Stromal cell of bone marrow (primary cell): Measurements from ENCODE around the gene TSPYL4.
A peak's percentile ranks its signal among the peaks of the same experiment; 100 is the strongest.

ENCODE experiments used
- DNase-seq: peaks from one replicate; pipeline ENCODE4 v3.0.0-alpha.2; 2012; ENCODE audit warnings: low read depth

Gene TSPYL4

DNA sequence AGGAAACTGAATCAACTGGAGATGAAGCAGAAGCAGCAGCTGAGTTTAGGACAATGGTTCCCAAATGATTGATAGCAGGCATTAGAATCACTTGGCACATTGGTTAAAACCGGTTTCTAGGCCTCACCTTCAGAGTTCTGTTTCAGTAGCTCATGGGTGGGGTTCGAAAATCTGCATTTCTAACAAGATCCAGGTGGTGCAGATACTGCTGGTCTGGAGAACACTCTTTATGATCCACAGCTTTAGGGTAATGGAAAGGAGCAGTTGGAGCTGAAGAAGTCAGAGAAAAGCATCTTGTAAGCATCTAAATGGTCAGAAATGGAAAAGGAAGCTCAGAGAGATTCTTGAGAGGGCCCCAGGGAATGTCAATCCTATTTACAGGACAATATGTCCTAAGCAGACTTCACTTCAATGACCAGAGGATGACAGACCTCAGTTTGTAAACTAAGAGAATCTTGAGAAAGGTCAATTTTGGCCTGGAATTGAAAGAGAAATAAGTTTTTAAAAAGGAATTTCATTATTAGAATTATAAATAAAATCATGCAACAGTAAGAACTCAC lies 17.4 kb upstream of the TSPYL4 start:
- no peak for DNase-seq

- peak; percentile 49 for DNase-seq
Measured at GRCh38 chr6:116268589-116269293, 14.9 kb upstream of the TSPYL4 start.

DNA sequence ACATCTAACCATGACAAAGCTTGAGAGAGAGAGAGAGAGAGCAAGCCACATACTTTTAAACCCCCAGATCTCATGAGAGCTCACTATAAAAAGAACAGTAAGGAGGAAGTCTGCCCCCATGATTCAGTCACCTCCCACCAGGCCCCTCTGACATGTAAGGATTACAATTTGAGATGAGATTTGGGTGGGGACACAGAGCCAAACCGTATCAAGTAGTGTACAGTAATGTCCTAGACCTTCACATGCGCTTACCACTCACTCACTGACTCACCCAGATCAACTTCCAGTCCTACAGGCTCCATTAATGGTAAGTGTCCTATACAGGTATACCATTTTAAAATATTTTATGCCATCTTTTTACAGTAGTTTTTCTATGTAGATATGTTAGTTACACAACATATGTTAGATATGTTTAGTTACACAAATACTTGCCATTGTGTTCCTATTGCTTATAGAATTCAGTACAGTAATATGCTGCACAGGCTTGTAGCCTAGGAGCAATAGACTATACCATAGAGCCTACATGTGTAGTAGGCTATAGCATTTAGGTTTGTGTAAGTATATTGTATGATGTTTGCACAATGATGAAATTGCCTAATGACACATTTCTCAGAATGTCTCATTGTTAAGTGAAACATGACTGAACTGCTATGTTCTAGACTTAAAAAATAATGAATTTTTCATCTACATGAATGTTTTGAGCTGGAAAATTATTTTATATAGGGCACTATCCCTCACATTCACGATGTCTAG lies 14.1 kb upstream of the TSPYL4 start:
- no peak for DNase-seq

GRCh38 chr6:116266803-116267202 lies 12.9 kb upstream of the TSPYL4 start:
- peak; percentile 54 for DNase-seq

GRCh38 chr6:116265041-116265829 lies 11.4 kb upstream of the TSPYL4 start:
- no peak for DNase-seq

DNA sequence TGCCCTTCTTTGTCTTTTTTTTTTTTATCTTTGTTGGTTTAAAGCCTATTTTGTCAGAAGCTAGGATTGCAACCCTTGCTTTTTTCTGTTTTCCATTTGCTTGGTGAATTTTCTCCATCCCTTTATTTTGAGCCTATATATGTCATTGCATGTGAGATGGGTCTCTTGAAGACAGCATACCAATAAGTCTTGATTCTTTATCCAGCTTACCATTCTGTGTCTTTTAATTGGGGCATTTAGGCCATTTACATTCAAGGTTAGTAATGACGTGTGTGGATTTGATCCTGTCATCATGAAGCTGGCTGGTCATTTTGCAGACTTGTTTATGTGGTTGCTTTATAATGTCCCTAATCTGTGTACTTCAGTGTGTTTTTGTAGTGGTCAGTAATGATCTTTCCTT lies 9.5 kb upstream of the TSPYL4 start:
- no peak for DNase-seq

DNA sequence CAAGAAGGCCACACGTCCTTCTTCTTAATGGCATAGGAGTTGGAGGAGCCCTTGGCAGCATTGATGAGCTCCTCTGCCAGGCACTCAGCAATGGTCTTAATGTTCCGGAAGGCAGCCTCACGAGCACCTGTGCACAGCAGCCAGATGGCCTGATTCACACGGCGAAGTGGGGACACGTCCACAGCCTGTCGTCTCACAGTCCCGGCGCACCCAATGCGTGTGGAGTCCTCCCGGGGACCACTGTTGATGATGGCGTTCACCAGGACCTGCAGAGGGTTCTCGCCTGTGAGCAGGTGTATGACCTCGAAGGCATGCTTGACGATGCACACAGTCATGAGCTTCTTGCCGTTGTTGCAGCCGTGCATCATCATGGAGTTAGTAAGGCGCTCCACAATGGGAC lies 4.6 kb upstream of the TSPYL4 start:
- no peak for DNase-seq

DNA sequence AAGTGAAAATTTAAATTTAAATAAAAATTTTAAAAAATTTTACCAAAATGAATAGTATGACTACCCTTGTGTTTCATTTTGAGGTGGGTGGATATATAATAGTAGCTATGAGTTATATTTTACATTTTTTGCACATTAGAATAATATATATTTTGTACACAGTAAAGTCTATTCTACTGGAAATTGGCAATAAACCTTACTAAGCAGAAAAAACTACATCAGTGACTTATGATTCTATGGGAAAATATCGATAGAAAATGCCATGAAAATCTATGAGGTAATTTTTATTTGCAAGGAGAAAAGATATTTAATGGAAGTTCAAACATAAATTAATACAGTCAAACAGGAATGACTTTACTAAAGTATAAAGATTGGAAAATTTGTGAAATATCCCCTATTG lies 2.8 kb upstream of the TSPYL4 start:
- no peak for DNase-seq

GRCh38 chr6:116255246-116255800 lies 1.4 kb upstream of the TSPYL4 start:
- no peak for DNase-seq

- DNase-seq: no peak
Measured at GRCh38 chr6:116254297-116255056, 602 bp upstream of the TSPYL4 start.

- DNase-seq: no peak
Measured at GRCh38 chr6:116253188-116253504, 729 bp downstream of the TSPYL4 start.

DNA sequence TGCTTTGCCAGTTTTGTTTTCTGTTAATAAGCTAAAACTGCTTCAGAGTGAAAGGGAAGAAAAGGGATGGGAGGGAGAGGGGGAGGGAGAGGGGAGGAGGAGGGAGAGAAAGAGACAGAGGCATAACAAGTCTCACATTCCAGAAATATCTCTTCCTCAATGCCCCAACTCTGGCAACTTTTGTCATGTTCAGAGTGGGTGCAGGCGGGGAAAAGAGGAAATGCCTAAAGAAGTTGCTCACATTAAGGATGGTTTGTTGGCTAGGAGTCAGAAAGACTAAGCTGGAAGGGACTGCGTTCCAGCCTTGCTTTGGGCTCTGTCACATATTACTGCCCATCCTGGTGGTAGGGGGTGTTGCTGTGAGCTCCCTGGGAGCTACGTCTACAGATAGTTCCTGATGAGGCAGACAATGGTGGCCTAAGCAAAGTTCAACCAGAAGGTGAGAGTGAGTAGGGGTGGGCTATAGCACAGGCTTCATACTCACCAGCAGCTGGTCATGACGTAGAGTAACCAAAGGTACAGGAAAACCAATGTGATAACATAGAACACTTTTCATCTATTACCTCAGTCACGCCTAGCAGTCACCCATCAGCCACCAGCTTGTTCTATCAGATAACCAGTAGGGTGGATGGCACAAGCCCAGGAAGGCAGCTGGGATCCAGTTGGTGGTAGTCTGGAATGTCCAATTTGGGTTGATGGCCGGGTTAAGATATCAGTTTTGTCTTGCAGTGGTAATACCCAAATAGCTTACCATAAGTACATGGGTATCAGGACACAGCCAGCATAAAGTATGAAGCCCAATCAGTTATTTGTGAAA lies 2.1 kb downstream of the TSPYL4 start:
- DNase-seq: no peak

DNA sequence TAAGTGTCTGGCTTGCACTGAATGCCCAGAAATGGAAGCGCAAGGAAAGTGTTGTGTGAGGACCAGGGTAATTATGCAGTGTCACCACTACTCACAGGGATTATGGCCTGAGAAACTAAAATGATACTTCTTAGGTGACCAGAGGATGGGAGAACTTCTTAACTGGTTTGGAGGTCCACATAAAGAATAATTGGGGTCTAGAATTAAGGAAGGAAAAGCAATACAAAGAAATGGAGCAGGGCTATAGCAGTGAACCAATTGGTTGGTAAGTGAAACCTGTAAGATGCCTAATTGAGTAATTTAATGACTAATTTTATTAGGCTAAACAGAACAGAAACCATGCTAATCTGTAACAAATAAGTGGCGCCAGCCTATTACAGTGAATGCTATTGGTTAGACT lies 5.3 kb downstream of the TSPYL4 start:
- DNase-seq: no peak

- DNase-seq: no peak
Measured at GRCh38 chr6:116247285-116247684, 6.6 kb downstream of the TSPYL4 start.

DNA sequence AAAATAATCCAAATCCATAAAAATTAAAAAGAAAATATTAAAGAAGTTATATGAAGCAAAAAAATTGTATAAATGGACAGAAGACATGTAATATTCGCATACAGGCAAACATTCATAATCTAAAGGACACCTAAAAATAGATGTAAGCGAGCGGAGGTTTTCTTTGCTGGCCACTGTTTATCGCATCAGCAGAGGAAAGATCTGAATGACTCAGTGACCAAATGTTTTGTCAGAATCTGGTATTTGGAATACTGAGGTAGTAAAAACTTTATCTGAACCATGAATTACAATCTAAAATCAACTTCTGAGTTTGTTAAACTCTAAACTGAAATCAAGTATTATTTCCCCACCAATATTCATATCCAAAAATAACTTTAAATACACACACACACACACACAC lies 7.8 kb downstream of the TSPYL4 start:
- no peak for DNase-seq

DNA sequence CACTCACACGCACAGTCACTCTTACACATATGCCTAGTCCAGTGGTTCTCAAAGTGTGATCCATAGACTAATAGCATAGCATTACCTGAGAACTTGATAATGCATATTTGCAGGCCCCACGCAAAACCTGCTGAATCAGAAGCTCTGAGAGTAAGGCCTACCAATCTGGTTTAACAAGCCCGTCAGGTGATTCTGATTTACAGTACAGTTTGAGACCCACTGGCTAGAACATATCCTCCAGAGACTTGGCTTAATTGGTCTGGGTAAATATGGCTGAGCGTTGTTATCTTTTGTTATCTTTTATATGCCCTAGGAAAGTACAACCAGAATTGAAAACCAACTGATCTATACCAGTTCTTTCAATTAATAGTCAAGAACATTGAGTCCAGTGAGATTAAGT lies 9.6 kb downstream of the TSPYL4 start:
- DNase-seq: no peak

DNA sequence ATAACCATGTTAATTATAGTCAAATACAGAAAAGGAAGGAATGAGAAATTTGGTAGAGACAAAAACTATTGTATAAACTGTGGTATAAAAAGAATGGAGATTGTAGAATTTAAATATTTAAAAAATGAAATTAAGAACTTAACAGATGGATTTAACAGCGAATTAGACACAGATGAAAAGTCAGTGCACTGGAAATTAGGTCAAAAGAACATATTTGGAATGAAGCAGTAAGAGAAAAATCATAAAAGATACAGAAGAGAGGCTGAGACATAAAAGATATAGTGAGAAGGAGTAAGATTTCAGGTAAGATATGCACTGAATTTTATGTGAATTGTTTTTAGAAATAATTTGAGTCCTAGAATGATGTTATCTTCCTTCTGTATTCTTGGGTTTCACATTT lies 14.0 kb downstream of the TSPYL4 start:
- no peak for DNase-seq

DNA sequence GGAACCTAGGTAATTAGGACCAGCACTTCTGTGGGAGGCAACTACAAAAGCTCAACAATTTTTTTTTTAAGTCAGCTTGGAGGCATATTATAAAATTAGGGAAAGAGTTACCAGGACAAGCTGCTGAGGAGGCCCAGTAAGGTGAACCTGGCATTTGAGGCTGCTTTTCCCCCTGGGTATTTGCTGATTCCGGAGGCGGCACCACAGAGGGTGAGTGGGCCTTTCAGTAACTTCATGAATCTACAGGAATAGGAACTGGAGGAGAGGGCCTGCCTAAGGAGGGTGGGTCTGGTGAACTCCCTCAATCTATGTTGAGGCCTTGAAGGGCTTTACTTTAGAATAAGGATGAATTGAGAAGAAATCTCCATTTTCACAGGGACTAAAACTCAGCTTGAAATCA lies 14.6 kb downstream of the TSPYL4 start:
- no peak for DNase-seq

DNA sequence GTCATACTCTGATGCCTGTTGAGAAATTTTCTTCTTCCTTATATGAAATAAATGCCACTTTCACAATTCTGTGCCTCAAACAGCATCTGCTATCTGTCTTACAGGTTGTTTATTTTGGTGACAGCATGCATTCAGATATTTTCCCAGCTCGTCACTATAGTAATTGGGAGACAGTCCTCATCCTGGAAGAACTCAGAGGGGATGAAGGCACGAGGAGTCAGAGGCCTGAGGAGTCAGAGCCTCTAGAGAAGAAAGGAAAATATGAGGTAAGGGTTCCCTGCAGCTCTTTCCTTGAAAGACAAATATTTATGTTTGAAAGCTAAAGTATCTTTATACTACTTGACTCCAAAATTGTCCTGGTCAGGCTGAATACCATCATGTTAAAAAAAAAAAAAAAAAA lies 15.8 kb downstream of the TSPYL4 start:
- no peak for DNase-seq

- DNase-seq: no peak
Measured at GRCh38 chr6:116234689-116235088, 19.2 kb downstream of the TSPYL4 start.
